Osteoblast (primary cell): ENCODE measurements around the gene FKBP1A. TPM values are rescaled to one million over a fixed set of nuclear protein-coding genes. Genes with fewer than 3 reads are reported as not detected.

ENCODE experiments used
- DNase-seq: peaks from one replicate; pipeline ENCODE4 v3.0.0; 2011; ENCODE audit warnings: low spot score, mixed read lengths; ENCODE audit not compliant: insufficient read length; ENCODE audit errors: missing footprints
- H2AFZ ChIP-seq: 2 replicates; pipeline ENCODE4 v1.6.0; 2011; ENCODE audit warnings: mild to moderate bottlenecking, low read length
- H3K27ac ChIP-seq: 2 replicates; pipeline ENCODE4 v1.5.1; 2011; ENCODE audit warnings: mild to moderate bottlenecking, low read depth, low read length, moderate library complexity
- H3K27me3 ChIP-seq: 2 replicates; pipeline ENCODE4 v1.6.0; 2012; ENCODE audit warnings: mild to moderate bottlenecking, control low read depth, inconsistent platforms, low read length, moderate library complexity; ENCODE audit not compliant: insufficient read depth
- H3K36me3 ChIP-seq: 2 replicates; pipeline ENCODE4 v1.5.1; 2011; ENCODE audit warnings: mild to moderate bottlenecking, low read length, control low read depth, moderate library complexity; ENCODE audit not compliant: insufficient read depth
- H3K4me1 ChIP-seq: 2 replicates; pipeline ENCODE4 v1.5.1; 2011; ENCODE audit warnings: mild to moderate bottlenecking, low read length, control low read depth, moderate library complexity; ENCODE audit not compliant: insufficient read depth
- H3K4me2 ChIP-seq: 2 replicates; pipeline ENCODE4 v1.6.0; 2011; ENCODE audit warnings: mild to moderate bottlenecking, low read length; ENCODE audit not compliant: insufficient read depth
- H3K4me3 ChIP-seq: fragments of 200-600 bp; sonication (generic); 3 replicates; pipeline ENCODE4 v1.5.1; 2012; ENCODE audit warnings: mild to moderate bottlenecking, low read length, inconsistent platforms; ENCODE audit not compliant: insufficient read depth
- H3K79me2 ChIP-seq: 2 replicates; pipeline ENCODE4 v1.6.0; 2012; ENCODE audit warnings: mild to moderate bottlenecking, low read length, control low read depth, inconsistent platforms; ENCODE audit not compliant: insufficient read depth
- H3K9me3 ChIP-seq: 2 replicates; pipeline ENCODE4 v1.5.1; 2011; ENCODE audit warnings: low read depth, low read length, control low read depth
- H4K20me1 ChIP-seq: 2 replicates; pipeline ENCODE4 v1.6.0; 2012; ENCODE audit warnings: mild to moderate bottlenecking, low read length, control low read depth; ENCODE audit not compliant: insufficient read depth
- total RNA-seq: library from RNA; depleted of rRNA; stranded (reverse); fragments of >200 nt; gene quantifications from 2 replicates; pipeline ENCODE4 v1.2.3, GENCODE V29; 2012
- TF ChIP-seq, protein P1 (sequence below): IDR thresholded peaks from 2 replicates; pipeline ENCODE4 v1.5.1; 2011; ENCODE audit warnings: mild to moderate bottlenecking, low read depth, low read length, moderate library complexity; ENCODE audit errors: extremely low read depth

Gene FKBP1A
- total RNA-seq, 1 donor: 154 TPM

DNA sequence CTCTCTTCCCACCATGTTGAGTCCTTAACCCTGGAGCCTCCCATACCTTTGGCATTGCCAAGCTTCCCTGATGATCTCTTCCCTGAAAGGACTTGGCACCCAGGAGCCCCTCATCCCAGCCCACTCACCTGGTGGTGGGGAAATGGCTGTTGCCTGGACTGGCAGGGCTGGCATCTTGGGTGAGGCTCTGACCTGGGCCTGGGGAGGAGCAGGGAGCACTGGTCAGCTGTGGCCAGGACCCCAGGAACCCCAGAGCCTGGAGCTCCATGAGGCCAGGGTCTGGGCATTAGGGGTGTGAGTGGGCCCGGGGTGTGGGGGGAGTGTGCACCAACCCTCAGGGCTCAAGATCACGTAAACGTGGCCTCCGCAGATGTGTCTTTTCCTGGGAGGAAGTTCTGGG is 73.4 kb downstream of the FKBP1A start:
- Histone ChIP-seq H2AFZ (no peak overlapping the region), H3K4me3 (no peak overlapping the region), H3K9me3 (no peaks in the 10 kb centered on the region), H3K36me3 (no peaks in the 10 kb centered on the region), H3K27ac (peak overlapping the region; percentile 43), H3K79me2 (no peaks in the 10 kb centered on the region), H3K4me1 (peaks cover 29% of the 10 kb centered on the region), H4K20me1 (no peaks in the 10 kb centered on the region), H3K4me2 (no peak overlapping the region), H3K27me3 (no peaks in the 10 kb centered on the region)
- DNase-seq: no peak
- TF ChIP-seq, protein P1, sequence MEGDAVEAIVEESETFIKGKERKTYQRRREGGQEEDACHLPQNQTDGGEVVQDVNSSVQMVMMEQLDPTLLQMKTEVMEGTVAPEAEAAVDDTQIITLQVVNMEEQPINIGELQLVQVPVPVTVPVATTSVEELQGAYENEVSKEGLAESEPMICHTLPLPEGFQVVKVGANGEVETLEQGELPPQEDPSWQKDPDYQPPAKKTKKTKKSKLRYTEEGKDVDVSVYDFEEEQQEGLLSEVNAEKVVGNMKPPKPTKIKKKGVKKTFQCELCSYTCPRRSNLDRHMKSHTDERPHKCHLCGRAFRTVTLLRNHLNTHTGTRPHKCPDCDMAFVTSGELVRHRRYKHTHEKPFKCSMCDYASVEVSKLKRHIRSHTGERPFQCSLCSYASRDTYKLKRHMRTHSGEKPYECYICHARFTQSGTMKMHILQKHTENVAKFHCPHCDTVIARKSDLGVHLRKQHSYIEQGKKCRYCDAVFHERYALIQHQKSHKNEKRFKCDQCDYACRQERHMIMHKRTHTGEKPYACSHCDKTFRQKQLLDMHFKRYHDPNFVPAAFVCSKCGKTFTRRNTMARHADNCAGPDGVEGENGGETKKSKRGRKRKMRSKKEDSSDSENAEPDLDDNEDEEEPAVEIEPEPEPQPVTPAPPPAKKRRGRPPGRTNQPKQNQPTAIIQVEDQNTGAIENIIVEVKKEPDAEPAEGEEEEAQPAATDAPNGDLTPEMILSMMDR: no peak

DNA sequence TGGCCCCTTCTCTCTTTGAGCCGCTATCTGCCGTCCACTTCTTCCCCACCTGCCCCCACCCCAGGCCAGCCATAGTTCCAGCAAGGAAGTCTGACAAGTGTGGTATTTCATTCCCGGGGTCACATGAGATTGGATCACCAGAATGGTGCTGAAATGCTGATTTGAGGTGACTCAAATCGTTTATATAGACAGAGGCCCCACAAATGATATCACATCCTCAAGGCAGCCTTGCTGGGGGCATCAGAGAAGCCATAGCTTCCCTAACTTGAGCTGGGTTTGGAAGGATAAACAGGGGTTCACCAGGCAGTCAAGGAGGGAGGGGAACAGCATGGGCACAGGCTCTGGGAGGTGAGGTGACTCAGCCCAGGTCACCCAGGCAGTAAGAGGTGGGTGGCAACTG is 73.8 kb downstream of the FKBP1A start:
- Histone ChIP-seq H4K20me1 (no peaks in the 10 kb centered on the region), H3K27me3 (no peaks in the 10 kb centered on the region), H3K27ac (peak overlapping the region; percentile 43), H3K4me2 (no peak overlapping the region), H3K9me3 (no peaks in the 10 kb centered on the region), H3K36me3 (no peaks in the 10 kb centered on the region), H3K4me3 (no peak overlapping the region), H3K4me1 (peaks cover 25% of the 10 kb centered on the region), H3K79me2 (no peaks in the 10 kb centered on the region), H2AFZ (no peak overlapping the region)
- peak; percentile 53 for DNase-seq
- TF ChIP-seq, protein P1: no peak

Other genes starting within 250 kb of the FKBP1A start
- gene TMEM74B, start 208.1 kb downstream of the FKBP1A start, total RNA-seq: not detected in 2 replicates
- under 0.01 TPM in 1 of 2 replicates, not detected in the other for gene C20orf202, start 189.6 kb downstream of the FKBP1A start, total RNA-seq
- gene RAD21L1, start 167.0 kb downstream of the FKBP1A start, total RNA-seq: not detected in 2 replicates
- gene SNPH, start 126.8 kb downstream of the FKBP1A start, total RNA-seq: 9.4 and 10.0 TPM in 2 replicates
- 2.2 and 3.2 TPM in 2 replicates for gene SDCBP2, start 63.9 kb downstream of the FKBP1A start, total RNA-seq
- 23.0 and 30.0 TPM in 2 replicates for gene NSFL1C, start 73.8 kb upstream of the FKBP1A start, total RNA-seq
- gene SIRPB2, start 98.4 kb upstream of the FKBP1A start, total RNA-seq: under 0.01 TPM in 1 of 2 replicates, not detected in the other
- not detected in 2 replicates for gene SIRPD, start 164.7 kb upstream of the FKBP1A start, total RNA-seq
- 0.72 and 1.2 TPM in 2 replicates for gene SIRPB1, start 227.0 kb upstream of the FKBP1A start, total RNA-seq